Measurements from ENCODE around the gene MASP1.
"Not testable (repeated sequence)": the region's sequence is repeated elsewhere in the genome, so short reads cannot be mapped to it uniquely, and the experiment has no call there.

Gene MASP1

GRCh38 chr3:187262360-187262759 is 29.2 kb downstream of the MASP1 start:
- no peak for DNase-seq

- DNase-seq = no peak
These were observed 30.0 kb downstream of the MASP1 start for GRCh38 chr3:187261541-187261969.

GRCh38 chr3:187259171-187259570 is 32.4 kb downstream of the MASP1 start:
- no peak for DNase-seq

- DNase-seq = no peak
These were observed 33.4 kb downstream of the MASP1 start for GRCh38 chr3:187257992-187258692.

- DNase-seq = no peak
These were observed 34.1 kb downstream of the MASP1 start for GRCh38 chr3:187257471-187257870.

- no peak for DNase-seq
These were observed 35.4 kb downstream of the MASP1 start for GRCh38 chr3:187256051-187256616.

GRCh38 chr3:187255314-187255713 is 36.2 kb downstream of the MASP1 start:
- DNase-seq = no peak

- DNase-seq = no peak
These were observed 39.2 kb downstream of the MASP1 start for GRCh38 chr3:187252311-187252710.

GRCh38 chr3:187251599-187251998 is 39.9 kb downstream of the MASP1 start:
- DNase-seq = no peak

- no peak for DNase-seq
These were observed 44.1 kb downstream of the MASP1 start for GRCh38 chr3:187247398-187247797.

GRCh38 chr3:187243933-187244524 is 47.5 kb downstream of the MASP1 start:
- no peak for DNase-seq

- no peak for DNase-seq
These were observed 48.6 kb downstream of the MASP1 start for GRCh38 chr3:187242900-187243299.

GRCh38 chr3:187242435-187242834 is 49.1 kb downstream of the MASP1 start:
- no peak for DNase-seq

GRCh38 chr3:187238835-187239234 is 52.7 kb downstream of the MASP1 start:
- DNase-seq = not testable (repeated sequence)

- no peak for DNase-seq
These were observed 53.3 kb downstream of the MASP1 start for GRCh38 chr3:187238239-187238638.

- DNase-seq = no peak
These were observed 53.8 kb downstream of the MASP1 start for GRCh38 chr3:187237741-187238140.

- DNase-seq = no peak
These were observed 54.6 kb downstream of the MASP1 start for GRCh38 chr3:187236962-187237361.

GRCh38 chr3:187230011-187230410 is 61.5 kb downstream of the MASP1 start:
- DNase-seq = no peak

GRCh38 chr3:187228740-187229139 is 62.8 kb downstream of the MASP1 start:
- DNase-seq = no peak

GRCh38 chr3:187227658-187228258 is 63.8 kb downstream of the MASP1 start:
- DNase-seq = peak; percentile 47

- no peak for DNase-seq
These were observed 67.7 kb downstream of the MASP1 start for GRCh38 chr3:187223799-187224198.

GRCh38 chr3:187222801-187223200 is 68.7 kb downstream of the MASP1 start:
- DNase-seq = no peak

GRCh38 chr3:187215460-187215859 is 76.1 kb downstream of the MASP1 start:
- DNase-seq = no peak

- no peak for DNase-seq
These were observed 77.9 kb downstream of the MASP1 start for GRCh38 chr3:187213616-187214015.

Measured in T1000 (cell line).